ENCODE data around the gene MANF.

DNA sequence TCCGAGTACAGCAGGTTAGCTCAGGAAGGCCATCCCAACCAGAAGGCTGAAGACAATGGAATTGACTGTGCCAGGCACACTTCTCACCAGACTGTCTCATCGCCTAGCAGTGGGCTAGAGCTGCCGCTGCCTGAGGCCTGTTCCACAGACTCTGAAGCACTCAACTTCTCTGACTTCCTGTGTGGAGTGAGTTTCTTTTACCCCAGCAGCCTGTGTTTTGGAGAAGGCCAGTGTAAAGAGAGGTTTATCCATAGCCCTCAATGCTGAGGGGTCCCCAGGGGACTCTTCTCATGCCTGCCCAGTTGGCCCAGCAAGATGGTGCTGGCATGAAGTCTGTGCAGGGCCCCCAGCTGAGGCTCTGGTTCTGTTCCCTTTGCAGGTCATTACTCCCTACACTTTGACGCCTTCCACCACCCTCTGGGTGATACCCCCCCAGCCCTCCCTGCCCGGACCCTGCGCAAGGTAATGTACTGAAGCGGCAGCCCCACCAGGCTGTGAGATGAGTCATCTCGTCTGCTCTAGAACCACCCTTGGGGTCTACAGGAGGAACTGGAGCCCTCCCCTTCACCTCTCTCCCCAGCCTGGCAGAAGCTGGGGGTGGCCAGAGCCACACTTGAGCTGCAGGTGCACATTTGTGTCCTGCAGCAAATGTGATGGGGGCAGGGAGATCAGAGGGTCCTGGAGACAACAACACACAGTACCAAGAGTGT lies 5.2 kb upstream of the MANF start:
- TF ChIP-seq POLR2A (IDR thresholded peaks at IDR 0.05; ENCODE audit: borderline replicate concordance, extremely low read depth, insufficient read depth, insufficient read length), result no peak
- TF ChIP-seq, protein P1, sequence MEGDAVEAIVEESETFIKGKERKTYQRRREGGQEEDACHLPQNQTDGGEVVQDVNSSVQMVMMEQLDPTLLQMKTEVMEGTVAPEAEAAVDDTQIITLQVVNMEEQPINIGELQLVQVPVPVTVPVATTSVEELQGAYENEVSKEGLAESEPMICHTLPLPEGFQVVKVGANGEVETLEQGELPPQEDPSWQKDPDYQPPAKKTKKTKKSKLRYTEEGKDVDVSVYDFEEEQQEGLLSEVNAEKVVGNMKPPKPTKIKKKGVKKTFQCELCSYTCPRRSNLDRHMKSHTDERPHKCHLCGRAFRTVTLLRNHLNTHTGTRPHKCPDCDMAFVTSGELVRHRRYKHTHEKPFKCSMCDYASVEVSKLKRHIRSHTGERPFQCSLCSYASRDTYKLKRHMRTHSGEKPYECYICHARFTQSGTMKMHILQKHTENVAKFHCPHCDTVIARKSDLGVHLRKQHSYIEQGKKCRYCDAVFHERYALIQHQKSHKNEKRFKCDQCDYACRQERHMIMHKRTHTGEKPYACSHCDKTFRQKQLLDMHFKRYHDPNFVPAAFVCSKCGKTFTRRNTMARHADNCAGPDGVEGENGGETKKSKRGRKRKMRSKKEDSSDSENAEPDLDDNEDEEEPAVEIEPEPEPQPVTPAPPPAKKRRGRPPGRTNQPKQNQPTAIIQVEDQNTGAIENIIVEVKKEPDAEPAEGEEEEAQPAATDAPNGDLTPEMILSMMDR (IDR thresholded peaks at IDR 0.05 in 2 of 3, conservative IDR thresholded peaks at IDR 0.05 in 1 of 3; ENCODE audit: borderline replicate concordance in 1 of 3, insufficient read depth in 1 of 3, low read depth in 2 of 3, low read length in 2 of 3), result no peak
- TF ChIP-seq, protein P2, sequence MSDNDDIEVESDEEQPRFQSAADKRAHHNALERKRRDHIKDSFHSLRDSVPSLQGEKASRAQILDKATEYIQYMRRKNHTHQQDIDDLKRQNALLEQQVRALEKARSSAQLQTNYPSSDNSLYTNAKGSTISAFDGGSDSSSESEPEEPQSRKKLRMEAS (IDR thresholded peaks at IDR 0.05), result no peak
